GM12878 (cell line): ENCODE measurements around the gene IL33. TPM values are rescaled to one million over a fixed set of nuclear protein-coding genes. Genes with fewer than 3 reads are reported as not detected.

Source experiments
- ATAC-seq: fragments of 200-7000 bp; cut with Tn5 transposase; 3 replicates; pipeline ENCODE4 v1.9.1; 2020; ENCODE audit warnings: mild to moderate bottlenecking, moderate library complexity
- BruUV-seq: library from RNA; stranded (reverse); fragments of 400-500 nt; replicated peaks from 2 replicates; lab custom pipeline; 2021; lab: Mats Ljungman, UMichigan
- CTCF ChIA-PET: fragments of 300-600 bp; sonication (Branson Sonifier 250); formaldehyde crosslinking; extraction: SDS; loops from one replicate; lab custom pipeline; 2021; ENCODE audit warnings: inconsistent platforms; lab: Yijun Ruan, JAX
- POLR2A ChIA-PET: fragments of 350-600 bp; formaldehyde crosslinking; extraction: SDS; loops from one replicate; lab custom pipeline; 2021; ENCODE audit warnings: inconsistent platforms; lab: Charles Lee
- RAD21 ChIA-PET: fragments of 300-600 bp; sonication (Branson Sonifier 250); formaldehyde crosslinking; loops from one replicate; lab custom pipeline; 2023; ENCODE audit warnings: antibody characterized with exemption; ENCODE audit not compliant: unreplicated experiment; lab: Charles Lee
- SMC1A ChIA-PET: fragments of 300-600 bp; sonication (Branson Sonifier 250); formaldehyde crosslinking; loops from one replicate; lab custom pipeline; 2023; ENCODE audit not compliant: unreplicated experiment, uncharacterized antibody; lab: Charles Lee
- DNase-seq: peaks from one replicate; pipeline ENCODE4 v3.0.0-alpha.2; 2011; ENCODE audit warnings: low read depth, low spot score
- FAIRE-seq: peaks from 3 replicates; lab custom pipeline; 2011; peaks lifted over from hg19 to GRCh38; lab: Jason Lieb, UNC
- H2AFZ ChIP-seq: 2 replicates; pipeline ENCODE4 v1.6.0; 2011; ENCODE audit warnings: low read depth, low read length, control low read depth; ENCODE audit not compliant: control insufficient read depth
- H3K27ac ChIP-seq: 2 replicates; pipeline ENCODE4 v1.5.1; 2011; ENCODE audit warnings: control low read depth; ENCODE audit not compliant: control insufficient read depth, insufficient read depth
- H3K27me3 ChIP-seq, 2 experiments: replicated peaks in 1 of 2; 2 replicates each; pipeline versions ENCODE4 v1.6.0 to v1.6.1; 2011; ENCODE audit warnings: low read length in 1 of 2; ENCODE audit not compliant: control insufficient read depth in 2 of 2, insufficient read depth in 2 of 2
- H3K36me3 ChIP-seq, 2 experiments: 2 replicates each; pipeline ENCODE4 v1.5.1; 2011; ENCODE audit warnings: low read length in 1 of 2; ENCODE audit not compliant: control insufficient read depth in 2 of 2, insufficient read depth in 2 of 2
- H3K4me1 ChIP-seq: 2 replicates; pipeline ENCODE4 v1.6.1; 2011; ENCODE audit warnings: mild to moderate bottlenecking, low read length, moderate library complexity, mixed read lengths; ENCODE audit not compliant: control insufficient read depth, insufficient read depth
- H3K4me2 ChIP-seq: 2 replicates; pipeline ENCODE4 v1.6.0; 2011; ENCODE audit warnings: control low read depth; ENCODE audit not compliant: control insufficient read depth, insufficient read depth
- H3K4me3 ChIP-seq: fragments of 200-600 bp; sonication (generic); 2 replicates; pipeline ENCODE4 v1.5.1; 2016
- H3K79me2 ChIP-seq: 2 replicates; pipeline ENCODE4 v1.6.0; 2011; ENCODE audit warnings: low read length; ENCODE audit not compliant: control insufficient read depth, insufficient read depth
- H3K9ac ChIP-seq: 2 replicates; pipeline ENCODE4 v1.8.0; 2011; ENCODE audit warnings: low read length, control low read depth, mixed read lengths; ENCODE audit not compliant: control insufficient read depth, insufficient read depth
- H3K9me3 ChIP-seq: replicated peaks from 3 replicates; pipeline ENCODE4 v1.5.1; 2011; ENCODE audit warnings: mild to moderate bottlenecking, low read length; ENCODE audit not compliant: control insufficient read depth, insufficient read depth
- H4K20me1 ChIP-seq: 2 replicates; pipeline ENCODE4 v1.6.0; 2011; ENCODE audit not compliant: control insufficient read depth, insufficient read depth
- BMI1 ChIP-seq: fragments of 450-650 bp; IDR thresholded peaks from 2 replicates; pipeline ENCODE4 v1.6.1; 2016; ENCODE audit warnings: mild to moderate bottlenecking, moderate library complexity, borderline replicate concordance
- CHD2 ChIP-seq: IDR thresholded peaks from 2 replicates; pipeline ENCODE4 v1.6.1; 2011; ENCODE audit warnings: low read depth, low read length, improper control_type of control experiment, borderline replicate concordance
- FOXK2 ChIP-seq: fragments of 450-650 bp; IDR thresholded peaks from 2 replicates; pipeline ENCODE4 v1.6.1; 2017; ENCODE audit warnings: mild to moderate bottlenecking, moderate library complexity
- HSF1 ChIP-seq: fragments of 150-350 bp; IDR thresholded peaks from 2 replicates; pipeline ENCODE4 v1.6.1; 2014; ENCODE audit warnings: mild to moderate bottlenecking, low read depth, low read length
- KLF5 ChIP-seq: fragments of 450-650 bp; IDR thresholded peaks from 2 replicates; pipeline ENCODE4 v1.6.1; 2014; ENCODE audit warnings: mild to moderate bottlenecking; ENCODE audit not compliant: partially characterized antibody
- MYB ChIP-seq: fragments of 150-350 bp; IDR thresholded peaks from 2 replicates; pipeline ENCODE4 v1.6.1; 2014; ENCODE audit warnings: mild to moderate bottlenecking, low read depth, low read length, borderline replicate concordance
- SMC3 ChIP-seq: IDR thresholded peaks from 2 replicates; pipeline ENCODE4 v1.6.1; 2011; ENCODE audit warnings: low read length, improper control_type of control experiment, borderline replicate concordance
- SPI1 ChIP-seq: IDR thresholded peaks from 2 replicates; pipeline ENCODE4 v1.6.1; 2011; ENCODE audit warnings: low read depth, mild to moderate bottlenecking, low read length, moderate library complexity, borderline replicate concordance; ENCODE audit not compliant: insufficient read depth
- WRNIP1 ChIP-seq: IDR thresholded peaks from 2 replicates; pipeline ENCODE4 v1.6.1; 2011; ENCODE audit warnings: low read depth, low read length, improper control_type of control experiment, borderline replicate concordance
- ZNF384 ChIP-seq: IDR thresholded peaks from 2 replicates; pipeline ENCODE4 v1.6.1; 2012; ENCODE audit warnings: low read depth, mild to moderate bottlenecking, low read length, improper control_type of control experiment, borderline replicate concordance
- ZZZ3 ChIP-seq: IDR thresholded peaks from 2 replicates; pipeline ENCODE4 v1.6.1; 2011; ENCODE audit warnings: low read depth; ENCODE audit not compliant: control insufficient read depth, insufficient read length
- WGBS: methylation state at CpG from one replicate; pipeline ENCODE4 v1.1.6; 2016; ENCODE audit warnings: low lambda C conversion rate; ENCODE audit not compliant: insufficient replicate concordance, insufficient coverage; ENCODE audit errors: missing lambda C conversion rate; 5-methylcytosine and 5-hydroxymethylcytosine counted together
- in situ Hi-C: fragments of 300-500 bp; cut with MboI; formaldehyde crosslinking; loops from 9 replicates; pipeline ENCODE4 v1.14.3; 2018; ENCODE audit warnings: mixed read lengths
- intact Hi-C: fragments of 100-400 bp; cut with micrococcal nuclease; formaldehyde crosslinking; loops from one replicate; pipeline ENCODE4 v1.14.2; 2022; ENCODE audit not compliant: unreplicated experiment
- polyA plus RNA-seq, 11 experiments: library from polyadenylated mRNA; depleted of rRNA in 4 of 11; unstranded in 6 of 11; stranded (reverse) in 5 of 11; fragments of >200 nt; fragmentation: Nextera tagmentation in 4 of 11; fragmentation: Illumina TruSeq in 1 of 11; extraction: Ambion mirVana in 4 of 11; extraction: Trizol in 1 of 11; gene quantifications; 1 replicate in 1 of 11; 2 replicates in 10 of 11; pipeline versions ENCODE4 v1.2.1 to v1.2.3, GENCODE V29; 2011 to 2016; ENCODE audit warnings: inconsistent platforms in 2 of 11, missing spikeins in 2 of 11, low read depth in 1 of 11
- total RNA-seq, 4 experiments: library from RNA; depleted of rRNA in 3 of 4; stranded (reverse); fragments of >200 nt in 3 of 4; fragmentation: Illumina TruSeq in 1 of 4; extraction: Trizol in 1 of 4; gene quantifications; 2 replicates each; pipeline versions ENCODE4 v1.2.1 to v1.2.3, GENCODE V29; 2013 to 2021

Gene IL33
- total and polyA plus RNA-seq, 10 of the 15 experiments (the other 5 are each of a cell fraction or from before 2014, with no cell fraction given), result not detected

- CTCF ChIA-PET, result interaction anchor here (1.4 kb wide), 1 partner anchor 26 kb away, joined by 4 read pairs; no protein-coding TSS in a partner anchor
Observed at GRCh38 chr9:6224393-6225154, 9.0 kb downstream of the IL33 start.

More at GRCh38 chr9:6224393-6225154, 9.0 kb downstream of the IL33 start:
- intact Hi-C loops (no loop called here), in situ Hi-C loops (no loop called here)
- H3K4me1 ChIP-seq, result no peaks in the 10 kb centered on the region
- no peak overlapping the region for H3K9ac ChIP-seq
- no peak for DNase-seq
- H4K20me1 ChIP-seq, result no peaks in the 10 kb centered on the region
- WGBS, result 100% methylated on average over 1 of the region's 1 CpG
- ChIA-PET RAD21 (no interaction called here), SMC1A (no interaction called here), POLR2A (no interaction called here)
- H3K36me3 ChIP-seq, result no peaks in the 10 kb centered on the region
- no TSS peak for BruUV-seq
- no peaks in the 10 kb centered on the region for H3K9me3 ChIP-seq
- no peak overlapping the region for H2AFZ ChIP-seq
- no peak overlapping the region for H3K27ac ChIP-seq
- H3K27me3 ChIP-seq, result no peaks in the 10 kb centered on the region; a peak in 1 of 4 replicates
- H3K4me3 ChIP-seq, result no peak overlapping the region
- TF ChIP-seq CHD2, result no peak
- TF ChIP-seq FOXK2, result no peak
- TF ChIP-seq MYB, result no peak
- TF ChIP-seq SPI1, result no peak
- TF ChIP-seq ZZZ3, result no peak
- TF ChIP-seq BMI1, result no peak
- TF ChIP-seq SMC3, result no peak
- no peak for TF ChIP-seq HSF1
- TF ChIP-seq KLF5, result no peak
- no peak for TF ChIP-seq ZNF384
- TF ChIP-seq WRNIP1, result no peak
- TF ChIP-seq, all 136 proteins: peak for 0
- Histone ChIP-seq H3K79me2 (no peaks in the 10 kb centered on the region), H3K4me2 (no peak overlapping the region)
- no peak for ATAC-seq
- no peak for FAIRE-seq
